ENCODE results near the gene ALDH3A1. TPM values are rescaled to one million over a fixed set of nuclear protein-coding genes. Genes with fewer than 3 reads are reported as not detected.
"Not testable (repeated sequence)": the region's sequence is repeated elsewhere in the genome, so short reads cannot be mapped to it uniquely, and the experiment has no call there.

ALDH3A1 gene
- total RNA-seq (2014; rRNA removed; shearing (Covaris generic)): 41.9 and 51.1 TPM in 2 replicates

- peak; percentile 80 for DNase-seq (ENCODE audit: low spot score)
Observed at GRCh38 chr17:19747829-19748806, at the start of gene ALDH3A1. ALDH3A1 (minus strand) TSS chr17:19748298; CDS start chr17:19745129, 3,169 bp downstream.

GRCh38 chr17:19796457-19796856 is 48.4 kb upstream of the ALDH3A1 start:
- DNase-seq (ENCODE audit: low spot score): no peak

- DNase-seq (ENCODE audit: low spot score): no peak
Observed at GRCh38 chr17:19791918-19792550, 43.9 kb upstream of the ALDH3A1 start.

- no peak for DNase-seq (ENCODE audit: low spot score)
Observed at GRCh38 chr17:19787733-19788357, 39.7 kb upstream of the ALDH3A1 start.

- DNase-seq (ENCODE audit: low spot score): no peak
Observed at GRCh38 chr17:19785854-19786253, 37.8 kb upstream of the ALDH3A1 start.

- no peak for DNase-seq (ENCODE audit: low spot score)
Observed at GRCh38 chr17:19781488-19782458, 33.7 kb upstream of the ALDH3A1 start.

GRCh38 chr17:19780846-19781245 is 32.7 kb upstream of the ALDH3A1 start:
- no peak for DNase-seq (ENCODE audit: low spot score)

- no peak for DNase-seq (ENCODE audit: low spot score)
Observed at GRCh38 chr17:19773534-19773933, 25.4 kb upstream of the ALDH3A1 start.

GRCh38 chr17:19771971-19772630 is 24.0 kb upstream of the ALDH3A1 start:
- no peak for DNase-seq (ENCODE audit: low spot score)

- no peak for DNase-seq (ENCODE audit: low spot score)
Observed at GRCh38 chr17:19770985-19771735, 23.1 kb upstream of the ALDH3A1 start.

- DNase-seq (ENCODE audit: low spot score): no peak
Observed at GRCh38 chr17:19769946-19770652, 22.0 kb upstream of the ALDH3A1 start.

GRCh38 chr17:19768046-19768782 is 20.1 kb upstream of the ALDH3A1 start:
- DNase-seq (ENCODE audit: low spot score): no peak

GRCh38 chr17:19766421-19767270 is 18.5 kb upstream of the ALDH3A1 start:
- peak; percentile 58 for DNase-seq (ENCODE audit: low spot score)

GRCh38 chr17:19766016-19766415 is 17.9 kb upstream of the ALDH3A1 start:
- no peak for DNase-seq (ENCODE audit: low spot score)

GRCh38 chr17:19763991-19764390 is 15.9 kb upstream of the ALDH3A1 start:
- not testable (repeated sequence) for DNase-seq (ENCODE audit: low spot score)

GRCh38 chr17:19763416-19763815 is 15.3 kb upstream of the ALDH3A1 start:
- DNase-seq (ENCODE audit: low spot score): no peak

GRCh38 chr17:19762515-19762961 is 14.4 kb upstream of the ALDH3A1 start:
- peak; percentile 70 for DNase-seq (ENCODE audit: low spot score)

Data from H4 (cell line).